IPS-NIHi7 (cell line): ENCODE data around the gene TCF4.
A peak's percentile ranks its signal among the peaks of the same experiment; 100 is the strongest.

Source experiments
- DNase-seq: peaks from one replicate; pipeline ENCODE4 v3.0.0; 2012; ENCODE audit warnings: mixed read lengths; ENCODE audit errors: extremely low spot score

Gene TCF4

DNA sequence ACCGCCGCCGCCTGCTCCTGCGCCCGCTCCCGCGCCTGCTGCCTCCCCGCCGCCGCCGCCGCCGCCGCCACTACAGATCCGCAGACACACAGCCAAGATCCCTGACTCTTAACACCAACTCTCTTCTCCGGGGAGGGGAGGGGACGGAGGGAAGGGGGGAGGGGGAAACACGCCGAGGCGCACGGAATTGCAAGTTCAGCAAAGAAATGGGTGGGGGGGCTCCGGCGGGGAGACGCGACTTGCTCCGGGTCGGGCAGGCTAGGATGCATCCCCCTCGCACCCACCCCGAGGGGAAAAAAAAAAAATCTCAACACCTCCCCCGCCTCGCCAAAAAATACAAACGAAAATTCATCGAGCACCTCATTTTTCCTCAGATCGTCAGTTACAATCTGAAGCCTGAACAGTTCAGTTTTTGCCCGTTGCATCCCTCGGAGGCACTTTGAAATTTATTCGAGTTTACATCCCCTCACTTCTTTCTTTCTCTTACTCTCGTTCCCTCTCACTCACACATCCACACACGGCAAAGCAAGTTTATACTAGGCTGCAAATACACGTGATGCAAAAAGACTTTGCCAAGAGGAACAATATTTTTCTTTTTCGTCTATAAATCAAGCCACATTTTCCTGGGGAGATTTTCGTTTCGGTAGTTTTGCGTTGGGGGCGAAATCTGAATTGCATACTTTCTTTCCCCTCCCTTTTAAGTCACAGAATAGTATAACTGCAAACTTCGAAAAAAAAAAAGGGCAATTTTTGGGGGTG lies at the start of gene TCF4:
Gene TCF4, minus strand, starts transcription at position 82 of the 759 bp plus-strand sequence. CDS start 1,076 bp downstream, outside the sequence.
- peak; percentile 64 for DNase-seq

DNA sequence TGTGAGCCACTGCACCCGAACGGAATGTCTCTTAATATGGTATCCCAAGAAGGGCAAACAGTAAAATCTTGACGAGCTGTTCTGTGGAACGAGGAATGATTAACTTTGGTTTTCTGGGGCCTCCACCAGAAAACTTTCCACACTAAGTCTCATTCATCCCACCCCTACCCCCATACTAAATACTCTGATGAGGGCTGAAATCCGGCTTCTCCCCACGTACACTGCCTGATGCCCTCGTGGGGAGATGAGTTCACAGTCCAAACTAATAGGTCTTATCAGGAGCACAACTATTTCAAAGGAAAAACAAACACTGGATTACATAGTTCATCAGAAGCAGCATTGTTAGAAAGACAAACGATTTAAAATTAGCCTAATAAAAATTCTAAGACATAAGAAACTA lies 49.2 kb upstream of the TCF4 start:
- no peak for DNase-seq

DNA sequence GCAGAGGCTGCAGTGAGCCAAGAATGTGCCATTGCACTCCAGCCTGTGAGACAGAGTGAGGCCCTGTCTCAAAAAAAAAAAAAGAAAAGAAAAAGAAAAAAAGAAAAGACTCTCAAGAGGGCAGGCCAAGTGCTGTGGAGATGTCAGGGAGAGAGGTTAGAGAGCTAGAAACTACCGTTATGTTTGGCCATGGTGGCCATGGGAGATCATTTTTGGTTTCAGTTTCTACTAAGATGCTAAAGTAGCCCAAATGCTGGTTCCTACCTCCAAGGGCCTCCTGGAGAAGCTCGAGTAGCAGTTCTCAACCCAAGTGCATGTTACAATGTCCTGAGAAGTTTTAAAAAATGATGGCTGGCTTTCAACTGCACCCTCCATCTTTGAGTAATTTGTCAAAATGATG lies 47.4 kb upstream of the TCF4 start:
- DNase-seq: no peak

DNA sequence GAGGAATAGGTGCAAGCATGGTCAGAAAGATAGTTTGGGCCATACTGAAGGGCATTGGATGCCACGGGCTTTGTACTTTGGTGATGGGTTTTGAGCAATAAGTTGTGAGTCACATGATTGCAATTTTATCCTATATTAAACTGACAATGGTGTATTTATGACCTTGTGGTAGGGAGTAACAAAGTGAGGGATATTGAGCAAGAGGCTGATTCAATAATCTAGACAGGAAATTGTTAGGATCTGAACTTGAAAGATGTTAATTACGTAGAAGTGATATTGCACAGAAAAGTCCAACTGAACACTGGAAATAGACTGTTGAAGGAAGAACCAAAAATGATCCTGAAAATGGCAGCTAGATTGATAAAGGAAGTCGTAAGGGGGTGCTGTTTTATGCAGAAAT lies 46.6 kb upstream of the TCF4 start:
- DNase-seq: no peak

DNA sequence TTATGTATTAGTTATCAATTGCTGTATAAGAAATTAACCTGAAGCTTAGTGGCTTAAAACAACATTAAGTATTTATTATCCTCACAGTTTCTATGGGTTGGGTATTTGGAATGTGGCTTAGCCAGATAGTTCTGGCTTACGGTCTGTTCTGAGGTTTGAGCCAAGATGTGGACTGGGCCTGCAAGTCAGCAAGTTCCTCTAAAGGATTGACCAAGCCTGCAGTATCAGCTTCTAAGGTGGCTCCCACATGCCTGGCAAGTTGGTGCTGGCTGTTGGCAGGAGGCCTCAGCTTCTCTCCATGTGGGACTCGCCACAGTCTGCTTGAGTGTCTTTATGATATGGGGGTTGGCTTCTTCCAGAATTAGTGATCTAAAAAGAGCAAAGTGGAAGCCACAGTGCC lies 45.0 kb upstream of the TCF4 start:
- DNase-seq: no peak

DNA sequence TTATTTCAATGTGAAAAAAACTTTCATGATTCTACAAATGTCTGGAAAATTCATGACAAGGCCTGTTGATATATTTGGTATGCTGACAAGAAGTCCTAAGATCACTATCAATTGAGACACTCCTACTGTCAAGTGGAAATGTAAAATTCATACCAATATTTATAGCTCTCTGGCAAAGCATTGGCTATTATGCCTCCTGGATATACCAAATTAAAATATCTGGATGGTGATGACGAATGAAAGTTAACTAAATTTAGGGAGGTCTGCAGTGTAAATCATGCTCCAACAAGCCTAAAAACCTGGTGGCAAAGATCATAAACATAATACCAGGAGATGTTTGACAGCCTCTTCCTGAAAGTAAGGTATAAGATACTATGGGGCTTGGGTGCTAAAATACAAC lies 41.1 kb upstream of the TCF4 start:
- no peak for DNase-seq

DNA sequence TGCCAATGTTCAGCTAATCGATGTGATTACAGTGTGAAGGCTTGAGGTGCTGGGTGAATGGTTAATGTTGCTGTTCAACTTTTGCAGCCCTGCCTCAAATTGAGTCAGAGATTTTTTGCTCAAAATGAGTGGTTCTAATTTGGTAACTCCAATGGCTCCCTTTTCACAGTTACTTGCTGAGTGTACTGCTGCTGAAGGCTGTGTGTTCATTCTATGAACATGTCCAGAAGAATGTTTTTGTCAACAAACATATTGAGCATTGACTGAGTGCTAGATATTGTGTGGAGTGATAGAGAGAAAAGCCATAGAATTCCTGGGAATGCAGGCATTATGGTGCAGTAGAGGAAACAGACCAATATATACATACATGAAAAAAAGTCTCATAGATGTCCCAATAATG lies 39.0 kb upstream of the TCF4 start:
- no peak for DNase-seq

DNA sequence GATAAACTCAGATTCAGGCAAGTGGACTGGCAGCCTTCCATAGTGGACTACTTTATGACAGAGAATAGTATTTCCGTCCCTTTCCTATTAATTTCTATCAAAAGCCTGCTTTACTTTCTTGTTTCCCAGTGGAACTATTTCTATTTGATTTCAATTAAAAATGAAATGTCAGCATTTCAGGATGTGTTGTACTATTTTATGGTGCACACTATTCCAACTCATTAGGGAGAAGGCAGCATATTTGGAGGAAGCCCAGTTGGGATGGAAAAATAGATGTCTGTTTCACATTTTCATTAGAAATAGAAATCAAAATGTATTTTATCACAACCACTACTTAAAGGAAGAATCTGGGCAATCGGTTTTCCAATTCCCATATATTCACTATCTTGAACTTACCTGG lies 37.9 kb upstream of the TCF4 start:
- no peak for DNase-seq

DNA sequence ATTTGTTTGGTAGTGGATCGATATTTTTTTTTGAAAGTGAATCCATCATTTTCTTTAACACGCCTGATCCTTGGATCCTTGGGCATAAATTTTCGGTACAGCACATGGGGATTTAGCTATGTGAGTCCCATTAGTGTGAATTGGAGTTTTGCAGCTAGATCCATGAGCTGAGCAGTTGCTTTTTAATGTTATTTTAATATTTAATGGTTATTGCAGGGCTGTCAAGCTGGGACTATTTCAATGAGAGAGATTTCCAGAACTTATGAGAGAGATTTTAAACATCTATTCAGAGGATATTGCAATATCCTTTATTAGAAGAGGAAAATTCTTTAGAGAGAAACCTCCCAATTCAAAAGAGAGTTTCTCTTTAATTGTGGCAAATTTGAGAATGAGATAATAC lies 35.6 kb upstream of the TCF4 start:
- DNase-seq: no peak

DNA sequence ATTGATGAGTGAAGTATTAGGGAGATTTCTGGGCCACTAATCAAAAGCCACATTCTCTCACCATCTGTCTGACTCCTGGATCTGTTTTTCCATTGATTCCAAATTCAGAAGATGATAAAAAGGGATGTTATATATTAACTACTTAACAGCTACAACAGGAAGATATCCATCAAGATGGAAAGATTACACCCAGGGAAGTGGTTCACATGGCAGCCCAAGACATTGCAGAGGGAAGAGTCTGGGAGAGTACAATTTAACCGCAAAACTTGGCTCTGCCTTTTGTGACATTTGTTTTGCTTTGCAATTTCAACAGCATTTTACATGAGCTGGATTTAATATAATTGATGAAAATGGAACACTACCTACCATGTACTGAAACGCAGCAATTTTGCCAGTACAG lies 22.5 kb upstream of the TCF4 start:
- no peak for DNase-seq

DNA sequence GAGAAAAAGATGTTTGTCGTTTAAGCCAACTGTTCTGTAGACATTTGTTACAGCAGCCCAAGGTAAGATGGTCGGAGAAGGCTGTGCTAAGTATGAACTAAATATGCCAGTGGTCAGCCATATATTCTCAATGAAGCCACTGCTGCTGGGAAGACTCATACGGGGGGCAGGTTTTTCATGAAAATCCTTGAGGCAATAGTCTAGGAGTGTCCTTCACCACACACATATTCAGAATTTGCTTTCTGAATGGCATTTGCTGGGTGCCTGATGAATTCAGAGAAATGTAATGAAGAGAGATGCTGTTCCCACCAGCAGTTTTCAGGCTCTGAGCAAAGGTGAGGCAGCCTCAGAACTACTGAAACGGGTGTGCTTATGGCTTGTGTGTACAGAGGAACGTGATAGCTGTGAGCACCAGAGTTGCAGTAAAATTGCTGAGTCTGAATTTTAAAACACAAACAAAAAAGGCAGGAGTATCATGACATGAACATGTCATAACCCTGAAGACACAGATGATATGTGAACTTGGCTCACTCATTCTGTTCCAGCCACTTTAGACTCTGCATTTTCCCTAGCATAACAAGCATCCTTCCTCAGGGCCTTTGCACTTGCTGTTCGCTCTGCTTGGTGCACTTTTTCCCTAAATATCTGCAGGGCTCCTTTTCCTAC lies 21.3 kb upstream of the TCF4 start:
- no peak for DNase-seq

DNA sequence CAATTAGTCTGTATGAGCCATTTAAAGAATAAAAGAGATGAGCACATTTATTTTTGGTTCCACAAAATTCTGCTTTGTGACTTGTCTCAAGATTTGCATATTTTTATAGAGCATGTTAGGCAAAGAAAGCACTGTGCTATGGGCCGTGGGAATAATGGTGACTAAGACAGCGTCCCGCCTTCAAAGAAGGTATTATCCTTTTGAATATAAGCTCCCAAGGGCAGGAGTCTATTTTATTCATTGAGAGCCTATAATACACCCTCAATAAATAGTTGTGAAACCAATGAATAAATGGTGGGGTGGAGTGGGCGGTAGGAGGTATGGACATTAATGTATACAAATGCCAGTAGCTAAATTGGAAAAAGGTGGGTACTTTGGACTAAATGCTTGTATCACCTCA lies 20.5 kb upstream of the TCF4 start:
- DNase-seq: no peak

DNA sequence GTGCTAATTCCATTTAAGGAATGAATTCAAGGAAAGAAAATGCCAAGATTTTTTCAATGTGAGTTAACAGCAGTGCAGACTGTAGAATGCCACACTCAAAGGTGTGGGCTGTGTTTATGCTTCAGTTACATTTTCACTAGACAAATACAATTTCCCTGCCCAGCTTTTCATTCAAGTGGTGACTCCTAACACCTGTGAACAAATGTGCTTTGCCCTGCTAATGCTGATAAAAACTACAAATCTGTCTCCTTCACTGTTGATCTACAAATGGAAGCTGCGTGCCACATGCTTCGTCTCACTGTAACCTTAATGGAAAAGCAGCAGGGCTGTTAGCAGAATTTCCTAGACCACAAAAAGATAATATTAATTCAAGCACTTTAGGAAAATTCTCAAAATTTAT lies 19.8 kb upstream of the TCF4 start:
- DNase-seq: no peak

DNA sequence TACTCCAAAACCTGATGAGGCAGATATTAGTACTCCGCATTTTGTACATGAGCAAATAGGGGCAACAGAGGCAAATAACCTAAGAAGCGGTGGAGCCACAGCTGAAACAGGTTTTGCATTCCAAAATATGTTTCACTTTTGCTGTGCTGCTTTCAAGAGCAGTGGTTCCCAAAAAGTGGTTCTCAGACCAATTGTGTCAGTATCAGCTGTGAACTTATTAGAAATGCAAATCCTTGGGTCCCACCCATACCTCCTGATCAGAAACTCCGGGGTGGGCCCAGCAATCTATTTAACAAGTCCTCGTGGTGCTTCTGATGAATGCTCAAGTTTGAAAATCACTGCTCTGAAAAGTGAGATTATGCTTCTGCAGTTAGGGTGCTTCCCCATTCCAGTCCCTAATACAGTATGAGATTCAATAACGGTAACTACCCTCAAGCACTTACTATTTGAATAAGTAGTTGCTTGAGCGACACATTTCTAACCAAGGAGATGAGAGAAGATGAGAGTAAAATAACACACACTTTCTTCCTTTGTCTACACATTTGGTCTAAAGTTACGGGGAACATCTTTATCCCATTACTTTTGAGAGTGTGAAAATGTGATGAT lies 17.8 kb upstream of the TCF4 start:
- DNase-seq: no peak

DNA sequence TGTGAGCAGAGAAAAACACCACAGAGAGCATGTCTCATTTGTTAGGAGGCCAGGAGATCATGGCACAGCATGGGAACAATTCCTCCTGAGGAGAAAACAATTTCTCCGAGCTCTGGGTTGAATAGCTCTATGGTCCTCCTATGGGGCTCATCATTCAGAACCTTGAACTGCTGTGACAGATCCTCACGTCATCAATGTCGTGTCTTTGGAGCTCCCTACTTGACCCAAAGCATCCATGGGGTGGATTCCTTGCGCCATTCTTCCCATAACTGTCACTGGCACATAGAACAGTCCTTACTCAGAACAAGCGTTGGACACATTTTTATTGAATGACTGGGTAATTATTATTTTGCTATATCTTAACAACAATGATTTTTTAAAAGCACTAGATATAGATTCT lies 15.8 kb upstream of the TCF4 start:
- DNase-seq: no peak

DNA sequence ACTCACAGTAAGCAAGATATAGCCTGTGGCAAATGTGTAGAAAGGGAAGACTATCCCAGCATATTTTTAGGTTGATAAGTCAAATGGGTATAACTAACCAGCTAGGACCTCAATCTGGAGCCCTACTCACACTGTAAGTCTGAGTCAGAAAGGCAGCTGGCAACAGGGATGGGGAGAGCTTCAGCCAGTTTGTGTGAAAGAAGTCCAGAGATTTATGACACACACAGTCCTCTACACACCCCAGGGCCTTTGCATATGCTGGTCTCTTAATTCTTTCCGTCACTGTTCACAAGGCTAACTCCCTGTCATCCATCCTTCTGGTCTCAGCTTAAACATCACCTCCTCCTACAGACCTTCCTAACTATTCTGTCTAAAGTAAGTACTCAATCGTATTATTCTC lies 5.9 kb upstream of the TCF4 start:
- DNase-seq: no peak

DNA sequence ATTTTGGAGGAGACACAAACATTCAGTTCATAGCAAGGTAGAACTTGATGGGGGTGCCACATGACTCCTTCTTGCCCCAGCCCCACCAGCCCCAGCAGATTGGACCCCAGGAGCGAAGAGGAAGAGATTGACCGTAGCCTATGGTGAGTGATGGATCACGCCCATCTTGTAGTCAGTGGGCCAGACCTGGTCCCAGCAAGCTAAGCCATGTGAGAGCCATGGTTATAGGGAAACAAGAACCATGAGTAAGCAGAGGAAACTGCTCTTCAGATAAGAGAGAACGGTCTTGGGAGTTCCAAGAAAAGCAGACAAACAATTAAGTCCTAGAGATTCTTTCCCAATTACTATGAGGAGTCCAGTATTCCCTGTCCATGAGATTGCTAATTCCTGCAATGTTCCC lies 4.6 kb upstream of the TCF4 start:
- no peak for DNase-seq

DNA sequence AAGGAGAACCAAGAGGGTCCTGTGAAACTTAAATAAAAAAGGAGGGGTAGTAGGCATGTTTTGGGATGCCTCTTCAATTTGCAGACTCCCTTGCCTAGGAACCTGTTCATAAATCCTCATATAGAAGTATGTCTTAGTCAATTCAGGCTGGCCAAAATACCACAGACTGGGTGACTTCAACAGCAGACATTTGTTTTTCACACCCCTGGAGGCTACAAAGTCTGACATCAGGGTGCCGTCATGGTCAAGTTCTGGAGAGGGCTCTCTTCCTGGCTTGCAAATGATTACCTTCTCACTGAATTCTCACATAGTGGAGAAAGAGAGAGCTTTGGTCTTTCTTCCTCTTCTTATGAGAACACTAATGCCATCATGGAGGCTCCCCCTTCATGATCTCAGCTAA lies 4.1 kb upstream of the TCF4 start:
- no peak for DNase-seq

DNA sequence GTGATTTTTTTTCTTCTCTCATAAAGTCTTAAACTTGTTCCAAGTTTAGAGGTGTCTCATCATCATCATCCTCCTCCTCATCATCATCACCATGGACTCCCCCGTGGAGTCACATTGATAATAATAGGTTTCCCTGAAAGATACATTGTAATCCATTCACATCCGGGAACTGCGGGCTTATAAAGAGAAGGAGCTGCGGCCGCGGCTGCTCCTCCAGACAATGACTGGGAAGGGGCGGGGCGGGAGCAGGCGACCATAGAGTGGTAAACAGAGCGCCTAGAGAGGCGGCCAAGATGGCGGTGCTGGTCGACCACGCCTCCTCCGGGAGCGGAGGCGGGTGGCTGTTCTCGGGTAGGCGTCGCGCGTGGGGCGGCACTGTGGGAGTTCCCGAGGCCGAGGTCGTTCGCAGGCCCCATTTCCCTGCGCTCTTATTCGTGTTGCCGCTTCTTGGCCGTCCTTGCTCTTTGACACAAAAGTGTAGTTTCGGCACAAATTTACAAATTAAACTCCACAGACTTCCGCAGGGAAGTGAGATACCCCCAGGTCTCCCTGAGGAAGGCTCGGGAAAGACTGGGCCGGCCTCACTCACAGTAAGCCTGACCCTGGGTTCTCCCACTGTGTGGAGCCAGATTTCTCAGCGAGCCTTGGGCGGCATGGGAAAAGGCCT lies 1.8 kb upstream of the TCF4 start:
- peak; percentile 95 for DNase-seq

DNA sequence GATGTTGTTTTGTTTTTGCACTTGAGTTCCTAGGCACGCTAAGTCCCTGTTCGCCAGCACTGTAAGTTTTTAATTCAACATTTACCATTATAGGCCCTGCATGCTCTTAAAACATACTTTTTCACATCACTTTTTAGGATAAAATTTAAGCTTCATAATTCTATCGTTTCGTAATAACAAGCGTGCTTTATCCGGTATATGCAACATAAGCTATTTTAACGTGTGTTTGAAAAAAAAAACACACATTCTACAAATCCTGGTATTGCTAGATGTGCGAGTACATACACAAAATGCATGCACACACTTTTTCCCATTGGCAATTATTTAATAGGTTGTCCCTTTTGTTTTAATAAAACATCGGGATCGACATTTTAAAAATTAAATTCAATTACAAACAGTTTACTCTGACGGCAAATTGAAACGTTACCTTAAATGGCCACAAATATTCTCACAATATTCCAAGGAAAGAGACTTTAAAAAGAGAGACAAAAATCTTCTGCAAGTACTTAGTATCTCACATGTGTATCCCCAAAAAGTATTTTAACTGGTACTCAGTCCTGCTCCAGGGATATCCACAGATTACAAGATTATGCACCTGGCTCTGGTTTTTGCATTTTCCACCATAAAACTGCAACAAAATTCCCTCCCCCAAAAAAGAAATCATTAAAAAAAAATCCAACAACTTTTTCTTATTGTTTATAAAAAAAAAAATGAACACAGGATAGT lies 1.0 kb upstream of the TCF4 start:
- DNase-seq: no peak

DNA sequence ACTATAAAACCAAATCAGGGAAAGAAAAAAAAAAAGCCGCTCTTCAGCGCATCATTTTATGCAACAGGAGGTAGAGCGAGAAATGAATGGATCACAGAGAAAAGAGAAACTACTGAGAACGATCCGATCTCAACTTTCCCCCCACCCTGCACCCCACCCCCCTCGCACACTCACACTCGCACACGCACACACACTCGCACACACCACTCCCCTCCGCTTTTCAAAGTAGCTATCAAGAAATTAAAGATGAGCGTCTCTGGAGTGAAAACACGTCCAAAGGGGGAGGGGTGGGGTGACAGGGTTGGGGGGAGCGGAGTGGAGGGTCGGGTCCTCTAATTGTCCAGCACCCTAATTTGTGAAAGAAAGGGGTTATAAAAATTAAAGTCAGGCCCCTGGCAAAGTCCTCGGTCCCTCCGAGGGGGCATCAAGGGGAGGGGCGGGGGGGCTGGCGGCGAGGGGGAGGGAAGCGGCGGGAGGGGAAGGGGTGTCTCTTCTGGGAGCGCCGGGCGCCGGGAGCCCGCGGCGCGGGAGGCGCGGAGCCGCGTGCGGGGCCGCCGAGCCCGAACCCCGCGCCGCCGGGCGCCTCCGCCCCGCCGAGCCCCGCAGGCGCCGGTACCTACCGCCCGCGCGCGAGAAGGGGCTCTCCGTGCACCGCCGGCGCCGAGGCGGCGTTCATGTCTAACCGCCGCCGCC lies 428 bp downstream of the TCF4 start:
- peak; percentile 63 for DNase-seq
